GM12865 (cell line): ENCODE measurements around the gene RNF207.

Source experiments
- DNase-seq: peaks from one replicate; pipeline ENCODE4 v3.0.0; 2010; ENCODE audit warnings: low read depth
- H3K4me3 ChIP-seq: 2 replicates; pipeline ENCODE4 v1.5.1; 2011; ENCODE audit warnings: mild to moderate bottlenecking, low read depth, low read length, control low read depth
- TF ChIP-seq, protein P1 (sequence below): IDR thresholded peaks from 2 replicates; pipeline ENCODE4 v1.5.1; 2011; ENCODE audit warnings: low read length, control low read depth, low read depth, inconsistent platforms; ENCODE audit not compliant: insufficient read depth; ENCODE audit errors: missing control alignments

RNF207 gene

DNA sequence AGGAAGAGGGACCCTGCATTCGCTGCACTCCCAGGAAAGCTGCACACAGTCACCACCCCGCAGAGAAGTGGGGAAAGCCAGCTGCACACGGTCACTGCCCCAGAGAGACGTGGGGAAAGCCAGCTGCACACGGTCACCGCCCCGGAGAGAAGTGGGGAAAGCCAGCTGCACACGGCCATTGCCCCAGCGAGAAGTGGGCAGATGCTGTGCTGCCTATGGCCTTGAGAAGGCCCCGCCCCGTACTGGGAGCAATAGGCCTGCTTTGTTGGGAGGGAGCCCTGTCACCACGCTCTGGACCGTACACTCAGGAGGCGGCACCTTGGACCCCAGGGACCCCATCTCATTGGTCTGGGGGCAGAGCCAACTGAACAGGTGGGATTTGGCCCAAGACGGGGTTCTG is 59.2 kb downstream of the RNF207 start:
- DNase-seq, result no peak
- TF ChIP-seq, protein P1, sequence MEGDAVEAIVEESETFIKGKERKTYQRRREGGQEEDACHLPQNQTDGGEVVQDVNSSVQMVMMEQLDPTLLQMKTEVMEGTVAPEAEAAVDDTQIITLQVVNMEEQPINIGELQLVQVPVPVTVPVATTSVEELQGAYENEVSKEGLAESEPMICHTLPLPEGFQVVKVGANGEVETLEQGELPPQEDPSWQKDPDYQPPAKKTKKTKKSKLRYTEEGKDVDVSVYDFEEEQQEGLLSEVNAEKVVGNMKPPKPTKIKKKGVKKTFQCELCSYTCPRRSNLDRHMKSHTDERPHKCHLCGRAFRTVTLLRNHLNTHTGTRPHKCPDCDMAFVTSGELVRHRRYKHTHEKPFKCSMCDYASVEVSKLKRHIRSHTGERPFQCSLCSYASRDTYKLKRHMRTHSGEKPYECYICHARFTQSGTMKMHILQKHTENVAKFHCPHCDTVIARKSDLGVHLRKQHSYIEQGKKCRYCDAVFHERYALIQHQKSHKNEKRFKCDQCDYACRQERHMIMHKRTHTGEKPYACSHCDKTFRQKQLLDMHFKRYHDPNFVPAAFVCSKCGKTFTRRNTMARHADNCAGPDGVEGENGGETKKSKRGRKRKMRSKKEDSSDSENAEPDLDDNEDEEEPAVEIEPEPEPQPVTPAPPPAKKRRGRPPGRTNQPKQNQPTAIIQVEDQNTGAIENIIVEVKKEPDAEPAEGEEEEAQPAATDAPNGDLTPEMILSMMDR, result no peak
- H3K4me3 ChIP-seq, result no peak overlapping the region

DNA sequence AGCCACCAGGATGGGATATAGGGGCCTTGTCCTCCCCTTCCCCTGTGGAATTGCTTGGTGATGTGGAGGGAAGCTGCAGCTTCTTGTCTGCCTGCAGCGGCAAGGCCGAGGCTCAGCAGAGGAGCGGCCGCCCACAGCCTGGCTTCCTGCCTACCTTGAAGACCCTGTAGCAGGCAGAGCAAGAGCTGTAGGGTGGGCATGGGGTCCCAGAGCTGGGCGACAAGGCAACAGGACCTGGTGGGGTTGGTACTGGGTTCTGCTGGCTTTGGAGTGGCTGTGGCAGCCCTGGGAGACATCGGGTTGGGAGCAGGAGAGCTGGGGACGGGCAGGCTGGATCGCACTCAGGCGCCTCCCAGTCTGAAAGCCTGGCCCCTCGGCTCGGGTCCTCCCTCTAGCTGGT is 60.7 kb downstream of the RNF207 start:
- no peak overlapping the region for H3K4me3 ChIP-seq
- TF ChIP-seq, protein P1, result no peak
- DNase-seq, result no peak

DNA sequence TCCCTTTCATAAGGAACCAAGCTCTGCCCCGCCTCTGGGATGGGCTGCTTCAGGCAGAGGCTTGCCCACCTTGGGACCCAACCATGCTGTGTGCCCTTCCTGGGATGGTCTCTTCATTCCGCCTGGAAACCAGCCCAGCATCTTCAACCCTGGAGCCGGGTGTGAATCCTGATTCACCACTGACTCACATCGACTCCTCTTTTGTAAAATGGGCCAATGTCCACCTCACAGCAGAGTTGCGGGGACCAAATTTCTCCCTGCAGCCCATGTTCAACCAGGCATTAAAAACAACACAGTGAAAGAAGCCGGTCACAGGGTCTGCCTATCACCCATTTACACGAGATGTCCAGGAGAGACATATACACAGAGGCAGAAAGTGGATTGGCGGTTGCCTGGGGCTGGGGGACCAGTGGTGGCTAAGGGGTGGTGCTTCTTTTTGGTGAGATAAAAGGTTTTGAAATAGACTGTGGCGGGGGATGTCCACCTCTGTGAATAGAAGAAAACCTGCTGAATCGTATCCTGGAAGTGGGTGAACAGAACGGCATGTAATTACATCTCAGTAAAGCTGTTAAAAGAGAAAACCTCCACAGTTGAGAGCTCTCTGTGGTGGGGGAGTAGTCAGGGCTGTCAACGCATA is 61.9 kb downstream of the RNF207 start:
- H3K4me3 ChIP-seq, result no peak overlapping the region
- TF ChIP-seq, protein P1, result no peak
- no peak for DNase-seq

DNA sequence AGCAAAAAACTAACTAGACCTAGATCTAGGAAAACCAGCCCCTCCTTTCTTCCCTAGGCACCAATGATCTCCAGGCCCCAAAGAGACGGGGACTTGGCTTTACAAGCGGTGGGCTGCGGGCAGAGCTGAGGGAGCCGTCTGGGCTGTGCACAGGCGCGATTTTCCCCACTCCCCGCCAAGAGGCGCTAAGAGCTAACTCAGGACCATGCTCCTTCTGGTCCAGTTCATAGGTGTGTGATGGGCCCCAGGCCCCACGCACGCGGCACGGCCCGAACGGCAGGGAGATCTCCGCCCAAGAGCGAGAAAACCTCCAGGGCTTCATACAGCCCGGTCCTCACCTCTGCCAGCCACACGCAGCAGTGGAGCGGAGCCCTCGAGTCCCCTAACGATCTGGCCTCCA is 62.5 kb downstream of the RNF207 start:
- no peak overlapping the region for H3K4me3 ChIP-seq
- DNase-seq, result no peak
- TF ChIP-seq, protein P1, result no peak

DNA sequence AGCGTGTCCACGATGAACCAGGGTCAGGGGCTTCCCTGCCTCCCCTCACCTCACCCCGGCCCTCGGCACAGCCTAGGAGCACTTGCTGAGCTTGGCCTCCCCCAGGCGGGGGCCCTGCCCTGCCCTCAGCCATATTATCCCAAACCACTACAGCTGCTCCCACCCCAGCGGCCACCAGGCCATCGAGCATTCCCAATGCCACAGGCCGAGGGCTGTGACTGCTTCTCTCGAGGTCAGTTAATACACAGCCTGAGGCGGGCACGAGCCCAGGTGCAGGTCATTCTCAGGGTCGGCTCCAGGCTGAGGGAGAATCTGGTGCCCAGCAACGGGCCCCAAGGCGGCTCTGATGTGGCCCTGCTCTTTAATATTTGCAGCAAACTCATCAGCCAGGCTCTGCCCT is 63.4 kb downstream of the RNF207 start:
- TF ChIP-seq, protein P1, result no peak
- no peak for DNase-seq
- H3K4me3 ChIP-seq, result no peak overlapping the region

DNA sequence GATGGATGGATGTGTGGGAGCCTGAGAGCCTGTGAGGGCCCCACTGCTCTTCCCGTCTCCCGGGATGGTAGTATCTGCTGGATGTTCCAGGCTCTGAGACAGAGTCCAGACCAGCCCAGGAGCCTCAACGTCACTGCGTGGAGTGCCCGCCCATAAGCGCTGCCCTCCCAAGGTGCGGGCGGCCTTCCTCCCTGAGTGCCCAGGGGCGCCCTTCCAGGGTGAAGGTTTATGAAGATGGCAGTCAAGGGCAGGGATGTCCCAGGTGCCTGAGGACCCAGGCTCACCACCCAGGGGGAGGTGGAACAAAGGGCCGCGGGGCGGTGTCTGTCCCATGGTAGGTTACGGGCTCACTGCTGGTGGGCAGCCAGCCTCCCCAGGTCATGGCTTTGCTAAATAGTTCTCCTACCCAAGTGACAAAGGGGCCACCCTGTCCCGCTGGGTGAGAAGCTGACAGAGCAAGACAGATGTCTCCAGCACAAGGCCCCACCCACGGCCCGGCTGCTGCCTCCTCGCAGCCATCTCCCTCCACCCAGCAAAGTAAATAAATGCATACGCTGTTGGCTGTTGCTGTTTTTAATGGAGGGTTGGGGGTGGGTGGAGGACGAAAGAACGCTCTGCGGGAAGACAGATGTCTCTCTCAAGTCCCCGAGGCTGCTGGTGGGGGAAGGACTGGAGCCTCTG is 63.9 kb downstream of the RNF207 start:
- no peak for DNase-seq
- TF ChIP-seq, protein P1, result no peak
- H3K4me3 ChIP-seq, result no peak overlapping the region

DNA sequence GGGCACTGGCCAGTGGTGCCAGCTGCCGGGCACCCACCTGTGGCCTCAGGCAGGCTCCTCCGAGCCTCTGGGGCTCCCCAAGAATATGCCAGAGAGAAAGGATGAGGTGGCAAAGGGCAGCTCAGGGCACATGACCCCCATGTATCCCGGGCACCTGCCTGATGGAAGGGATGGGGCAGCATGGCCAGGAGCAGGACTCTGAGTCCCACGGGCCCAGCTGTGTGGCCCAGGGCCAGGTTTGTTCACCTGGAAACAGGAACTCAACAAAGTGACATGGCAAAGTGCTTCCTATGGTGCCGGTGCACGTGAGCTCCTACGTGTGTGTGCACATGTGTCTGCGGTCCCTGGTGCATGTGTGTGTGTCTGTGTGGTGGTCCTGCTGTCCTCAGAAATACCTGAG is 64.5 kb downstream of the RNF207 start:
- TF ChIP-seq, protein P1, result no peak
- DNase-seq, result no peak
- H3K4me3 ChIP-seq, result no peak overlapping the region
